CD4-positive, alpha-beta T cell treated with Interferon alpha-2 for 1 hour (primary cell): ENCODE results near the gene RNASET2.
"Not testable (repeated sequence)": the region's sequence is repeated elsewhere in the genome, so short reads cannot be mapped to it uniquely, and the experiment has no call there.

Experiments used
- DNase-seq, 2 donors: peaks; one replicate each; pipeline ENCODE4 v3.0.0-alpha.2; 2020 to 2022

The RNASET2 gene

DNA sequence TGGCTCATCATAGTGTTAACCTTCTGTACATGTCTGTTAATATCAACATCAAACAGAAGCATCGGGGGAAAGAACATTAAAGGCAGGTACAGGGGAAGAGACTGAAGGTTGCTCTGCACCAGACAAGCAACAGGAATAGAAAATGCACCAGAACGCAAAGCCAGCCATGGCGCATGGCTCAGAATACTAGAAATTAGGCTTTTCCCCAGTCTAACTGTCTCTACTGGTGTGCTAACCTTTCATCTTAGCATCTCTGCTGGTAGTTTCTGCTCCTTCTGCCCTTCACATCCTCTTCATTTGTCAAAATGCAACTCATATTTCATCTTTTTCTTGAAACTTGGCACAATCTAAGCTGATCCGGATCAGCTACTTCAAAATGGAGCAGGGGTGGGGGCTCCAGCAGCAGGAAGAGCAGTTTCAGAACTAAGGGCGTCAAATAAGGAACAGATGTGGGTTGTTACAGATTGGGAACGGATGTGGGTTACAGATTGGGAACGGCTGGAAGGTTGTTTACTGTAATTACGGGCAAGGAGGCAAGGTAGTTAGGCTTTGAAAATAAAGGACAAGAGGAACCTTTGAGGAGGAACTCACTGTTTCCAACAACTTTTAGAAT is 13.1 kb upstream of the RNASET2 start:
- no peak for DNase-seq

GRCh38 chr6:166966268-166966667 is 9.9 kb upstream of the RNASET2 start:
- DNase-seq = no peak

- no peak for DNase-seq
These were observed 4.2 kb upstream of the RNASET2 start for GRCh38 chr6:166960609-166960978.

DNA sequence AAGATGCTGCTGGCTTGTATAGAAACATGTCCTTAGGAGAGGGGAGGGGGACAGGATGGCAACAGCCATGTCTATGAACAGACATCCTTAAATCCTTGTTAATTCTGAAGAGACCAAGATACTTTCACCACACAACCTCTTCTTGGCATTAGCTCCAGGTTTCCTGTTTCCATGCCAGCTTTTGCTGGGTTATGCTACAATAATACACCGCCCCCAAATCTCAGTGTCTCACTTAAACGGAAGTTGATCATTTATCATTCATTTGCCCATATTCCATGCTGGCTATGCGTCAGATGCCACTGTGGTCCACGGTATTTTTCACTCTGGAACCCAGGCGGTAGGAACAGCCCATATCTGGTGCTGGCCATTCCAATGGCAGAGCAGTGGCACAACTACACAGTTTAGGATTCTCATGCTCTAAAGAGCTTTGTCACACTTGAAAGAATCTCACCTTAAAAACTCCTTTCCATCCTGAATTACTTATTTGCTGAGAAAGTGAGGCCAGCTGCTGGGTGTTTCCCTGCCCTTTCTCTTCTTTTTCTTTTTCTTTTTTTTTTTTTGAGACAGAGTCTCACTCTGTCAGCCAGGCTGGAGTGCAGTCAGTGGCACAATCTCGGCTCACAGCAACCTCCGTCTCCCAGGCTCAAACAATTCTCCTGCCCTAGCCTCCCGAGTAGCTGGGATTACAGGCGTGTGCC is 3.7 kb upstream of the RNASET2 start:
- DNase-seq = no peak

GRCh38 chr6:166958926-166959861 is 2.8 kb upstream of the RNASET2 start:
- DNase-seq = peak; percentile 72 to 80

GRCh38 chr6:166957805-166958076 is 1.4 kb upstream of the RNASET2 start:
- no peak for DNase-seq

DNA sequence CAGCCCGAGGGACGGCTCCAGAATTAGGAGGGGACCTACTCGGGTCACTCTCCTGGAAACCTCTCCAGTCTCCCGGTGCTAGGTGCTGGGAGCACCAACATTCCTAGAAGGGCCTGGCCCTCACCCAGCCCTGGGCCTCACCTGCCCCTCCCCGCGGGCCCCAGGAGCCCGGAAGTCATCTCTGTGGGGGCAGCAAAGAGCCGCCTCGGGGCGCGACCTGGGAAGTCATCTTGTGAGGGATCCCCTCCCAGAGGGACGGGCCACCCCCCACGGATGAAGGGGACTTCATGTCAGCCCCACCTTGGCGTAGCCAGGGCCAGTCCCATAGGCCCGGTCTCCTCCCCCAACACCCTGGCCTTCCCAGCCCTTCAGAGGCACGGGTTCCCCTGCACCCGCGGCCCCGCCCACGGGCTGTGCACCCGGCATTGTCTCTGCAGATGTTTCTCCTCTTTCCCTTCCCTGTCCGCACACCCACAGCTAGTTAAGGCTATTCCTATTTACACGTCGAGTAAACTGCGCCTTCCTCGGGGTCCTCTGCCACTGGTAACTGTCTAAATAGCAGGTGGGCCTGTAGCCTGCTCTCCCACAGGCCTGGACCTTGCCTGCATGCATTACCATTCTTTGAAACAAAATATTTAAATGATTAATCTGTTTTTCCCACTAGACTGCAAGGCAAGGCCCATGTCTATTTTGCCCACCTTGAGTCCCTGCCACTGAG is 896 bp upstream of the RNASET2 start:
- DNase-seq = peak; percentile 20 to 68

- peak in 1 of 2 donors; percentile 10 for DNase-seq
These were observed 396 bp downstream of the RNASET2 start for GRCh38 chr6:166955865-166956443.

DNA sequence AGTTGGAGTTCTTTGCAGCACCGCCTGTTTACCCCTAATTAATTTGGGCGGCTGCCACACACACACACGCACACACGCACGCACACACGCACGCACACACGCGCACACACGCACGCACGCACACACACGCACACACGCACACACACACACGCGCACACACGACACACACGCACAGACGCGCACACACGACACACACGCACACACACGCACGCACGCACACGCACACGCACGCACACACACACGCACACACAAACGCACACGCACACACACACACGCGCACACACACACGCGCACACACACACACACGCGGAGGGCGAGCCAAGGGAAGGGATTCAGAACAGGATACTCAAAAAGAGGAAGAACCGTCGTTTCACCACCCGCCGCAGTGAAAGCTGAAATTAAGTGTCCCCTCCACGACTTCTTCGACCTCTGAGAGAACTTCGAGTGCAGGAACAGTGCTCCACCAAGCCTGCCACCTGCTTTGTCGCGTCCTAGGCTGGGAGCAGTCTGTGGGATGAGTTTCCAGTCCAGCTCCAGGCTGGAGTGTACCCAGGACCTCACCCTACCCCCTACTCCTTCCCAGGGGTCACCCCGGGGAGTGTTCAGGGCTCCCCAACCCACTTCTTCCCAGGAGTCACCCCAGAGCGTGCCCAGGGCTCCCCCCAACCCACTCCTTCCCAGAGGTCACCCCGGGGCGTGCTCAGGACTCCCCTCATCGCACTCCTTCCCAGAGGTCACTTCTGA is 1.1 kb downstream of the RNASET2 start:
- DNase-seq = peak; percentile 46 to 51

- peak in 1 of 2 donors; percentile 18 for DNase-seq
These were observed 2.1 kb downstream of the RNASET2 start for GRCh38 chr6:166954118-166954713.

DNA sequence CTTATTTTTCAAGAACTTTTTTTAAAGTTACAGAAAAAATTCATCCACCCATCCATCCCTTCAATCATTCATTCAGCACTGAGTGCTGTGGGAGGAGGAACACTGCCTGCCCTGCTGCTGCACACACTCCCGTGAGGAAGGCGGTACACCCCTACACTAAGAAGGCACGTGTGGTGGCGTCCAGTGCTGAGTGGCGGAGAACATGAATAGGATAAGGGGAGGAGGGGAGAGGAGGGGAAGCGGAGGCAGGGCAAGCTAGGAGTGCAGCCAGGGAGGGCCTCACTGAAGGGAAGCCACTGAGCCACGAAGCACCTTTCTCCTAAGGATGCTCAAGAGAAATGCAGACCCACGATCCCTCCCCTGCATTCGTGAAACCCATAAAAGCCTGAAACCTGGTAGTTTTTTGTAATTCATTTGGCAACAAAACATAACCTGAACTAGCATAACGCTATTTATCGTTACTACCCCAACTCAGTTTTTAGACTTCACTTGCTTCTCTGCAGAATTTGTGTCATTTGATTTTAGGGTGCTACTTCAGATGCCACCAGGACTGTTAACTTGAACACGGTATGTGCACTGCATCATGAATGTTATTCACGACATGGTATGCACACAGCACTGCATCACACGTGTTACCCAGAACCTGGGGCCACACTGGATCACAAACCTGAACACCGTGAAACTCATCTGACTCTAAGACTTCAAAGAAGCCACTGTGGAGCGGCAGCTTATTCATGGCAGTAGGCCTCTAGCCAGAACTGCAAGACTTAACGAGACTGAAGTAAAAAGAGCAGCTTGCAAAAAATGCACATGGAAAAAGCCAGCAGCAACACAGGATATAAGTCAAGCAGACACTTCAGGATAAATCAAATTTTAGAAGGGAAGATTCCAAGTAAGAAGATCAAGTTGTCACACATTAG is 3.5 kb downstream of the RNASET2 start:
- peak in 1 of 2 donors; percentile 41 for DNase-seq

- DNase-seq = peak; percentile 7 to 18
These were observed 4.2 kb downstream of the RNASET2 start for GRCh38 chr6:166952121-166952520.

DNA sequence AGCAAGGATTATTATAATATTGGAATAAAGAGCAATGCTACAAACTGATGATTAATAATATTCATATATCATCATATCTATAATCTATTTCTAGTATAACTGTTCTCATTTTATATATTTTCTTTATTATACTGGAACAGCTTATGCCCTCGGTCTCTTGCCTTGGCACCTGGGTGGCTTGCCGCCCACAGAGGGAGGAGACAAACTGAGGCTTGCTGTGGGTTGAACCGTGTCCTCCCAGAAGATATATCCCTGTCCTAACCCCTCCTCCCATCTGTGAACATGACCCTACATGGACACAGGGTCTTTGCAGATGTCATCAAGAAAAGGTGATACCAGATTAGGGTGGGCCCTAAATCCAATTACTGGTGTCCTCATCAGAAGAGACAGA is 4.7 kb downstream of the RNASET2 start:
- DNase-seq = peak in 1 of 2 donors; percentile 15

- DNase-seq = peak; percentile 77 to 83
These were observed 5.3 kb downstream of the RNASET2 start for GRCh38 chr6:166950892-166951669.

- DNase-seq = peak; percentile 11 to 53
These were observed 5.9 kb downstream of the RNASET2 start for GRCh38 chr6:166950443-166950821.

DNA sequence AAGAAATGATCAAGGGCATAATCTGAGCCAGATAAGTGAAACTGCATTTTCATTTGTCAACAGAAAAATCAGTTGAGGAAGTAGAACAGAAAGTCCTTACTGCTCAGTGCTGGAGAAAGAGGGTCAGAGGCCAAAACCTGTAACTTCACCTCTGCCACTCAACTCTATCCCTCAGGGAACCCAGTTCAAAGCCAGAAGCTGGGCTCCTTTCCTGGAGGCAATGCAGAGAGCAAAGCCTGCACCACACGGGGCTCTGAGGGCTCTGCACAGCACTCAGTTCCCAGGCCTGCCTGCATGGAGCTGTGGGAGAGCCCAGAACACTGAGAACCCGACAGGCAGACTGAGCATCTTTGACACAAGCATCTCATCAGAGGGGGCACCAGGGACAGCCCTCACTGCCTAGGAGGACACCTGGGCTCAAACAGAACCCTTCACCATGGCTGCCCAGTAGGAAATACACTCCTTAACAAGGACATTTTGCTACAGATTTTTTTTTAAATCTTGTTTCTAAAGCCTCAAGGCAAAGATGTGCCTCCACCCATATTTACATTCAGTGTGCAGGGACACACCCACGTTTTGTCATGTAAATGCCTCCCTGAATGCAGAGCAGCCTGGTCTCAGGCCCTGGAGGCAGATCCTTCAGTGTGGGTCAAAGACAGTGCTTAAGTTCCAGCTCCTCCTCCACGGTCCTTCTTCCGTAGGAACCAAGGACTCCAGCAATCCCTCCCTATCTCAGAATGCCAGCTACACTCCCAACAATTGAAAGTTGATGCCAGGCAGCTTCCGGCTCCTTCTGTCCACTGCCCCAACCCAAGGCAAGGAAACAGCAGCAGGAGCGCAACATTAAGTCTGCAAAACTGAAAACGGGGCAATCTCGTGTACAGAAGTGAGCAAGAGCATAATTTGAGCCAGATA is 6.6 kb downstream of the RNASET2 start:
- DNase-seq = peak in 1 of 2 donors; percentile 31

DNA sequence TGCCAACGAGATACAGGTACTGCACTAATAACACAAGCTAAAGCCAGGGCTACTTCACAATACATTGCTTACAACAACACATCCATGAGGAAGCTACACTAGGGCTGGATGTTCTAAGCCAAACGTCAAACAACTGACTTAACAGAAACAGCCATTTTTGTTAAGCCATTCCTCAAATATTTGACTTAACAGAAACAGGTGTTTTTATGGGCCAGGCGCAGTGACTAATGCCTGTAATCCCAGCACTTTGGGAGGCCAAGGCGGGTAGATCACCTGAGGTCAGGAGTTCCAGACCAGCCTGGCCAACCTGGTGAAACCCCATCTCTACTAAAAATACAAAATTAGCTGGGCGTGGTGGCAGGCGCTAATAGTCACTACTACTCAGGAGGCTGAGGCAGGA is 7.6 kb downstream of the RNASET2 start:
- DNase-seq = not testable (repeated sequence)

GRCh38 chr6:166947251-166947650 is 9.1 kb downstream of the RNASET2 start:
- no peak for DNase-seq

- DNase-seq = no peak
These were observed 10.2 kb downstream of the RNASET2 start for GRCh38 chr6:166946125-166946524.
